Astrocyte of the cerebellum (primary cell): ENCODE data around the gene GYS2.

ENCODE experiments used
- DNase-seq: peaks from one replicate; pipeline ENCODE4 v3.0.0-alpha.2; 2011; ENCODE audit warnings: low read depth
- H3K4me3 ChIP-seq: 2 replicates; pipeline ENCODE4 v1.5.1; 2011; ENCODE audit warnings: mild to moderate bottlenecking, low read depth, low read length, moderate library complexity
- in situ Hi-C: cut with HindIII; loops from 2 replicates; pipeline ENCODE4 v1.10.0; 2017; ENCODE audit warnings: low sequenced_read_pairs
- TF ChIP-seq, protein P1 (sequence below): IDR thresholded peaks from 2 replicates; pipeline ENCODE4 v1.5.1; 2012; ENCODE audit warnings: low read length, low read depth, moderate library complexity, mild to moderate bottlenecking; ENCODE audit errors: missing control alignments

The GYS2 gene

DNA sequence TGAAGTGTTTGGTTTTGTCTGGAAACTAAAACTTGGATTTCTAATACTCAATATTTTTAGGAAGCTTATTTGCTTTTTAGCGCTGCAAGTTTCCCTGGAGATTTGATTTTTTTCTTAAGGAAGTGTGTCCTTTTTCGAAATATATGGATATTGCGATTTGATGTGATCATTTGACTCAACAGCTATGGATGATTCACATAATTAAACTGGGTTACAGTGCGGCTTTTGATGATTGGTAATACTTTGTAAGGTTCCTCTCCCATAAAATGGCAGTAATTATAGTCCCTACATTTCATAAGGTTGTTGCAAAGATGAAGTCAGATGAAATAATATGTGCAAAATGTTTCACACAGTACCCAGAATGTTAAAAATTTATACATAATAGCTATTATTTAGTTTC, 39.9 kb upstream of the GYS2 start:
- TF ChIP-seq, protein P1, sequence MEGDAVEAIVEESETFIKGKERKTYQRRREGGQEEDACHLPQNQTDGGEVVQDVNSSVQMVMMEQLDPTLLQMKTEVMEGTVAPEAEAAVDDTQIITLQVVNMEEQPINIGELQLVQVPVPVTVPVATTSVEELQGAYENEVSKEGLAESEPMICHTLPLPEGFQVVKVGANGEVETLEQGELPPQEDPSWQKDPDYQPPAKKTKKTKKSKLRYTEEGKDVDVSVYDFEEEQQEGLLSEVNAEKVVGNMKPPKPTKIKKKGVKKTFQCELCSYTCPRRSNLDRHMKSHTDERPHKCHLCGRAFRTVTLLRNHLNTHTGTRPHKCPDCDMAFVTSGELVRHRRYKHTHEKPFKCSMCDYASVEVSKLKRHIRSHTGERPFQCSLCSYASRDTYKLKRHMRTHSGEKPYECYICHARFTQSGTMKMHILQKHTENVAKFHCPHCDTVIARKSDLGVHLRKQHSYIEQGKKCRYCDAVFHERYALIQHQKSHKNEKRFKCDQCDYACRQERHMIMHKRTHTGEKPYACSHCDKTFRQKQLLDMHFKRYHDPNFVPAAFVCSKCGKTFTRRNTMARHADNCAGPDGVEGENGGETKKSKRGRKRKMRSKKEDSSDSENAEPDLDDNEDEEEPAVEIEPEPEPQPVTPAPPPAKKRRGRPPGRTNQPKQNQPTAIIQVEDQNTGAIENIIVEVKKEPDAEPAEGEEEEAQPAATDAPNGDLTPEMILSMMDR = no peak
- in situ Hi-C loops = no loop called here

DNA sequence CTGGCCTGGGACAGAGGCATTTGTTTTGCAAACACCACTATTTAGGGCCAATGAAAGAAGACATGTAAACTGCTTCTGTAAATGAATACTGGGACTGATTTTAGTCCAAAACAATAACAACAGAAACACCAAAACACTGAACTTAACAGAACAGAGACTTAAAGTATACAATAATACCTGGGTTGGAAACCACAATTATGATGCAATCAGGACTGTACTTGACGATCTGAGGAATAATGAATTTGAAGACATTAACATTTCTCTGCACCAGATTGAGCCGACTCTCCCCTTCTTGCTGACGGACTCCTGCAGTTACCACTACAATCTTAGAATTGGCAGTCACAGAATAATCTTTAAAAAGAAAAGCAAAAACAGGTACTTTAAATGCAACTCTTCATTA, 39.1 kb upstream of the GYS2 start:
- TF ChIP-seq, protein P1 = no peak
- no peak overlapping the region for H3K4me3 ChIP-seq
- DNase-seq = no peak
- in situ Hi-C loops = no loop called here

More for the DNA sequence above, 39.9 kb upstream of the GYS2 start:
- H3K4me3 ChIP-seq = no peak overlapping the region
- DNase-seq = no peak

DNA sequence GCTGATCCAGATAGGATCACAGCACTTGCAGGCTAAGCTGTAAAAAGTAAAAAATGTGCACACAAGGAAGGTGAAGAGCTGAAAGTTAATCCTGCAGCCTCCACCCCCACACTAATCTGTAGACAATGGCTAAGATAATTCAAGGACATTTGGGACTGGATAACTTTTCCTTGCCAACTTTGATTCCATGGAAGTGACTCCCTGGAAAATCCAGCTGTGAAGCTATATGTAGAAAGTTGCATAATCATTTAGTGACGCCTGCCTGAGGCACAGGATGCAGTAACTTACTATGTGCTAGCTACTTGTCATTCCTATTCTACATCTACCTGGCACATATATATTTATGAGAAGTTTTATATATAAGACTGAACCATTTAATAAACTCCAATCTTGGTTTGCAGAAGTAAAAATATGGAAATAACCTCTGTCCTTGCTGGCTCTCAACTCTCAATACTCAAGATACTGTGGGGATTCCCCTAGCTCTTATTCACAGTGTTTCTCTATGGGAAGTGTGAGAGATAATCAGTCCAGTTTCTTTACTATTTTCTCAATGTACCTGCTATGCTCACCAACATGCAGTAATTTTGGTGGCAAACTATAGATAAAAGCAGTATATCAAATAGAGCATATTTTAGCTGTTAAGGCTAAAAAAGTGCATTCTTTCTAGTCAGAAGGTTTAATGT, 38.2 kb upstream of the GYS2 start:
- no peak for DNase-seq
- no peak overlapping the region for H3K4me3 ChIP-seq
- in situ Hi-C loops = no loop called here
- TF ChIP-seq, protein P1 = no peak

DNA sequence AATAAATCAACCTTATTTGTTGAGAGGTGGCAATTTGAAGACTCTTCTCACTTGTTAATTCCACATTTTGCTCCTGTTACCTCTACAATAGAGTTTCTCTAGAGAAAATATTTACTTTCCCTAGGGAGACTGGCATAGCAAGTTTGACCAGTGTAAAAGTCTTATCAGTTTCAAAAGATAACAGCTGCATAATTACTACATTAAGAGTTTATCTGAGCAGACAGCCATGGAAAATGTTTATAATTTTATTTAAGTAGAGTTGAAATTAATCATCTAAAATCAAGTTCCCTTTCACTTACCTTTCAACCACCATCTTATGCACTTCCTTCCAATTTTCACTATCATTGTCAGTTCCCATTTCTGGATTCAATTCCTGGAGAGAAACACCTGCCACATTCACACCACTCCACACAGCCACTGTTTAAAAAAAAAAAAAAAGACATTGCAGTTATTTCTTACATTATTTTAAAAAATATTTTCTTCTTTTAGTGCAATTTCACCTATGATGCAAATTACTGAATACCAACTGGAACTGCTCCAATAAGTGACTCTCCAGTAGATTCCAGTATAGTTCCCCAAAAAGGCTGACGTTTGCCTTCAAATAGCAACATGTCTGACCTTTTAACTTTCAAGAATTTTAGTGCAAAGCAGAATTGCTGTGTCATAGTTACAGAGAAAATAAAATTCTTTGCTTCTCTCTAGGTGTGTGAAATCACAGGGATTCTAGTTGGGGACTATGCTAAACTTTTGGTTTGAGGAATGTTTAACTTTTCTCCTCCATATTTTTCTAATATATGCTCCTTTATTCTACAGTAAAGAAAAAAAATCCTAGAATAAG, 33.6 kb upstream of the GYS2 start:
- in situ Hi-C loops = no loop called here
- no peak overlapping the region for H3K4me3 ChIP-seq
- DNase-seq = no peak
- TF ChIP-seq, protein P1 = no peak

DNA sequence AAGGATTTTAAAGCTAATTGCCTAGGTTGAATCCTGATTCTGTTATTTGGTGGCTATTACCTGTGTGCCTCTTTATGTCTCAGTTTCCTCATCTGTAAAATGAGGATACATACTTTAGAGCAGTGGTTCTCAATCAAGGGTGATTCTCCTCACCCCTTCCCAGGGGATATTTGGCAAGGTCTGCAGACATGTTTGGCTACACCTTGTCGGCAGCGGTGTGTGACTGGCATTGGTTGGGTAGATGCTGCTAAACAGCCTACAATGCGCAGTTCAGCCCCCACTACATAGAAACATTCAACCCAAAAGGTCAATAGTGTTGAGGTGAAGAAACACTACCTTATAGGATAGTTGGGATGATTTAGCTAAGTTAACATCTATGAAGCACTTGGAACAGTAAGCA, 29.6 kb upstream of the GYS2 start:
- no peak for DNase-seq
- TF ChIP-seq, protein P1 = no peak
- no peak overlapping the region for H3K4me3 ChIP-seq
- in situ Hi-C loops = no loop called here

DNA sequence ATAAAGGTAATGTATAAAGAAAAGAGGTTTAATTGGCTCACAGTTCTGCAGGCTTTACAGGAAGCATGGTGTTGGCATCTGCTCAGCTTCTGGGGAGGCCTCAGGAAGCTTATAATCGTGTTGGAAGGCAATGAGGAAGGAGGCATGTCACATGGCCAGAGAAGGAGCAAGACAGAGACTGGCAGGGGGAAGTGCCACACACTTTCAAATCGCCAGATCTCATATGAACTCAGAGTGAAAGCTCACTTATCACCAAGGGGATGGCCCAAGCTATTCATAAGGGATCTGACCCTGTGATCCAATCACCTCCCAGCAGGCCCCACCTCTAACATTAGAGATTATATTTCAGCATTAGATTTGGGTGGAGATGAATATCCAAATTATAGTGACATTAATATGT, 26.7 kb upstream of the GYS2 start:
- TF ChIP-seq, protein P1 = no peak
- in situ Hi-C loops = no loop called here
- H3K4me3 ChIP-seq = no peak overlapping the region

More for the DNA sequence above, 26.7 kb upstream of the GYS2 start:
- DNase-seq = no peak
